Lung (tissue), 12 donors: ENCODE results near the gene SNCAIP. TPM values are rescaled to one million over a fixed set of nuclear protein-coding genes. Genes with fewer than 3 reads are reported as not detected.

Experiments used
- ATAC-seq: fragments of 200-7000 bp; cut with Tn5 transposase; one replicate; pipeline ENCODE4 v1.9.1; 2020; ENCODE audit warnings: moderate number of reproducible peaks; ENCODE audit not compliant: insufficient read depth, low FRiP score
- DNase-seq, 3 donors: peaks; one replicate each; pipeline ENCODE4 v3.0.0-alpha.2; 2013 to 2017
- H3K27ac ChIP-seq, 2 donors: one replicate each; pipeline ENCODE4 v1.5.1; 2013; ENCODE audit warnings: mild to moderate bottlenecking in 2 of 2, moderate library complexity in 2 of 2, control low read depth in 1 of 2, inconsistent platforms in 1 of 2, low read depth in 1 of 2, low read length in 1 of 2
- H3K27me3 ChIP-seq, 3 donors: one replicate each; pipeline ENCODE4 v1.5.1; 2013; ENCODE audit warnings: low read length in 2 of 3; ENCODE audit not compliant: control insufficient read depth in 3 of 3, insufficient read depth in 3 of 3
- H3K36me3 ChIP-seq, 4 donors: one replicate each; pipeline ENCODE4 v1.5.1; 2013; ENCODE audit warnings: low read length in 4 of 4, mild to moderate bottlenecking in 1 of 4, moderate library complexity in 1 of 4; ENCODE audit not compliant: control insufficient read depth in 4 of 4, insufficient read depth in 4 of 4
- H3K4me1 ChIP-seq, 5 donors: one replicate each; pipeline ENCODE4 v1.5.1; 2013; ENCODE audit warnings: low read length in 5 of 5, mild to moderate bottlenecking in 2 of 5, moderate library complexity in 1 of 5; ENCODE audit not compliant: control insufficient read depth in 5 of 5, insufficient read depth in 5 of 5
- H3K4me3 ChIP-seq: one replicate; pipeline ENCODE4 v1.5.1; 2013; ENCODE audit warnings: mild to moderate bottlenecking, control low read depth, moderate library complexity
- H3K9ac ChIP-seq, 2 donors: one replicate each; pipeline ENCODE4 v1.5.1; 2013; ENCODE audit warnings: low read length in 2 of 2, control low read depth in 1 of 2; ENCODE audit not compliant: insufficient read depth in 1 of 2
- H3K9me3 ChIP-seq, 4 donors: one replicate each; pipeline ENCODE4 v1.5.1; 2013; ENCODE audit warnings: low read length in 3 of 4, mild to moderate bottlenecking in 1 of 4, moderate library complexity in 1 of 4; ENCODE audit not compliant: control insufficient read depth in 4 of 4, insufficient read depth in 3 of 4
- CTCF ChIP-seq: IDR thresholded peaks from 2 replicates; pipeline ENCODE4 v1.5.1; 2012; ENCODE audit warnings: mild to moderate bottlenecking; ENCODE audit errors: control extremely low read depth, extremely low read depth
- WGBS, 2 donors: extraction: QIAGEN DNeasy Blood & Tissue Kit; methylation state at CpG; one replicate each; pipeline ENCODE4 v1.1.7; 2013; 5-methylcytosine and 5-hydroxymethylcytosine counted together
- polyA plus RNA-seq, 2 donors: library from polyadenylated mRNA; stranded (reverse); fragments of 200-250 nt; gene quantifications; one replicate each; pipeline ENCODE4 v1.2.1, GENCODE V29; 2013
- total RNA-seq, 2 donors: library from RNA; depleted of rRNA in 1 of 2; stranded (reverse); fragments of >200 nt in 1 of 2; gene quantifications; one replicate each; pipeline ENCODE4 v1.2.1, GENCODE V29; 2014 to 2021
- donor health status: control.
- donor health status: control.
- donor health status: Bipolar disorder and iron deficiency.
- donor health status: healthy.
- donor health status: DM: yes; HTN: yes; CAD: no.

The SNCAIP gene
- total and polyA plus RNA-seq, 4 donors, result 1.4 to 25.7 (median 4.7) TPM

- Histone ChIP-seq H3K9me3 (no peaks in the 10 kb centered on the region), H3K4me1 (peaks cover 0 to 6% (median 0%) of the 10 kb centered on the region in 5 donors), H3K9ac (no peak overlapping the region), H3K27me3 (no peaks in the 10 kb centered on the region), H3K27ac (no peak overlapping the region), H3K4me3 (no peak overlapping the region), H3K36me3 (peaks cover 0 to 6% (median 3%) of the 10 kb centered on the region in 4 donors)
- DNase-seq (no peak), ATAC-seq (no peak)
- 71 to 78% methylated on average over 1 of the region's 1 CpG for WGBS, 2 donors
- no peak for TF ChIP-seq CTCF
Observed at GRCh38 chr5:122455939-122456338, 143.9 kb downstream of the SNCAIP start.

- peaks cover 0 to 6% (median 0%) of the 10 kb centered on the region in 5 donors for H3K4me1 ChIP-seq
- no peak overlapping the region for H3K9ac ChIP-seq
- no peak overlapping the region for H3K27ac ChIP-seq
- no peak overlapping the region for H3K4me3 ChIP-seq
- no peaks in the 10 kb centered on the region for H3K9me3 ChIP-seq
- ATAC-seq (no peak), DNase-seq (no peak)
- H3K36me3 ChIP-seq, result peaks cover 0 to 2% (median 0%) of the 10 kb centered on the region in 4 donors
- WGBS, 2 donors, result 89 to 95% methylated on average over 6 of the region's 6 CpGs
- TF ChIP-seq CTCF, result no peak
- no peaks in the 10 kb centered on the region for H3K27me3 ChIP-seq
Observed at GRCh38 chr5:122457178-122457826, 145.3 kb downstream of the SNCAIP start.

- Histone ChIP-seq H3K27ac (no peak overlapping the region), H3K9me3 (no peaks in the 10 kb centered on the region), H3K4me3 (no peak overlapping the region), H3K27me3 (no peaks in the 10 kb centered on the region), H3K9ac (no peak overlapping the region), H3K36me3 (no peaks in the 10 kb centered on the region), H3K4me1 (peaks cover 0 to 6% (median 0%) of the 10 kb centered on the region in 5 donors)
- DNase-seq (peak in 2 of 3 donors; percentile 23 to 42), ATAC-seq (no peak)
- WGBS, 2 donors, result 90 to 93% methylated on average over 8 of the region's 8 CpGs
- no peak for TF ChIP-seq CTCF
Observed at GRCh38 chr5:122458278-122458872, 146.3 kb downstream of the SNCAIP start.
